HG02571 (cell line): ENCODE data around the gene MYO7A.

ENCODE experiments used
- ATAC-seq: cut with Tn5 transposase; IDR thresholded peaks from one replicate; pipeline ENCODE4 v1.9.1; 2021; ENCODE audit warnings: mild to moderate bottlenecking, moderate library complexity; ENCODE audit not compliant: unreplicated experiment

Gene MYO7A

DNA sequence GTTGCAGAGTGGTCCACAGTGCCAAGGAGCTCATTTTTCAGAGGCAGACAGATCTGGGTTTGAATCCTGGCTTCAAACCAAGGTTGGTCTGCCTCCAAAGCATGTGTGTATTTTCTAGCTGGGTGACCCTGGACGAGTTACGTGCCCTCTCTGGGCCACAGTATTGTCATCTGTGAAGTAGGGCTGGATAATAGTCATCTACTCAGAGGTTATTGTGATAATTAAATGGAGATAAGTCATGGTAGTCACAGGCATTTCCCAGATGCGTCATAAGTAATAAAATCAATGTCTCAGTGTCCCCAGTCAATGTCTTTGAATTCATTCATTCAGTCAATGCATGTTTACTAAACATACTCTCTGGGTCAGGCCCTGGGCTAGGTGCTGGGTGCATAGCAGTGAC, 16.8 kb upstream of the MYO7A start:
- ATAC-seq: no peak

DNA sequence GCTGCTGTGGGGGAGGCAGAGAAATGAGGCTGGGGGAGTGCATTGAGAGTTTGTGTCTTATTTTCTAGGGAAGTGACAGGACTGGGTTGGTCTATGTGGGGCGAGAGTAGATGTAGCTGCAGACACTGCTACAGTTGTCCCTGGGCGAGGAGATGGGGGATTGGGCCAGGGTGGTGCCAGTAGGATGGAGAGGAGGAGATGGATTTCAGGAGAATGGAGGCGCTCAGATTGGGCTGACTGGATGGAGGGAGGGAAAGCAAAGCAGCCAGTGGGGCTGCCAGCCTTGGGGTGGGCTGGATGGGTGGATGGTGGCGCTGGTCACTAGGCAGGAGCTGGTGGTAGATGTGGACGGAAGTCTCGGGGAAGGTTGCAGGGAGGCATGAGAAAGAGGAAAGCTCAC, 16.1 kb upstream of the MYO7A start:
- ATAC-seq: no peak

DNA sequence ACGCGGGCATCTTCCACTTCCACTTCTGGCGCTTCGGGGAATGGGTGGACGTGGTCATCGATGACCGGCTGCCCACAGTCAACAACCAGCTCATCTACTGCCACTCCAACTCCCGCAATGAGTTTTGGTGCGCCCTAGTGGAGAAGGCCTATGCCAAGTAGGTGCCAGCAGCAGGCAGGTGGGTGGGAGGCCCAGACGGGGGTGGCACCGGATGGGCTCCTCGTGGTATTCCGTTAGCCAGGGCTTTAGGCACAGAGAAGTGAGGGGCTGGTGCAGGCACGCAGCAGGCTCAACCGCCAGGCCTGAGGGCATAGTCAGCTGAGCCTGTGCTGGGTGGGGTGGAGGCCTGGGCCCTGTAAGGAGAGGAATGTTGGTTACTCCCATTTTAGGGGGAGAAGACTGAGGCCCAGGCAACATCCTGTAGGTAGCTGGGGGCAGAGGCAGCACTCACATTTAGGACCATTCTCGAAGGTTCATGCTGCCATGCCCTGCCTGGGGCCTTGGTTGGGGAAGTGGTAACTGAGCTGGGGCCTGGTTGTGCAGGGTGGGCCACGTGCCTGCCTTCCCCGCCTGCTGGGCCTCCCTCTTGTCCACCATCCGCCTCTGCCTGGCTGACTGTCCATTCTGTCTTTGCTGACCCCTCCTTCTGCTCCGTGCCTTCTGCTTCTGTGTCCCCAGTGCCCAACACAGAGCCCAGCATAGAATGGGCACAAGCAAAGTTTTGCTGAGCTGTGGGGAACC, 15.2 kb upstream of the MYO7A start:
- ATAC-seq: no peak

DNA sequence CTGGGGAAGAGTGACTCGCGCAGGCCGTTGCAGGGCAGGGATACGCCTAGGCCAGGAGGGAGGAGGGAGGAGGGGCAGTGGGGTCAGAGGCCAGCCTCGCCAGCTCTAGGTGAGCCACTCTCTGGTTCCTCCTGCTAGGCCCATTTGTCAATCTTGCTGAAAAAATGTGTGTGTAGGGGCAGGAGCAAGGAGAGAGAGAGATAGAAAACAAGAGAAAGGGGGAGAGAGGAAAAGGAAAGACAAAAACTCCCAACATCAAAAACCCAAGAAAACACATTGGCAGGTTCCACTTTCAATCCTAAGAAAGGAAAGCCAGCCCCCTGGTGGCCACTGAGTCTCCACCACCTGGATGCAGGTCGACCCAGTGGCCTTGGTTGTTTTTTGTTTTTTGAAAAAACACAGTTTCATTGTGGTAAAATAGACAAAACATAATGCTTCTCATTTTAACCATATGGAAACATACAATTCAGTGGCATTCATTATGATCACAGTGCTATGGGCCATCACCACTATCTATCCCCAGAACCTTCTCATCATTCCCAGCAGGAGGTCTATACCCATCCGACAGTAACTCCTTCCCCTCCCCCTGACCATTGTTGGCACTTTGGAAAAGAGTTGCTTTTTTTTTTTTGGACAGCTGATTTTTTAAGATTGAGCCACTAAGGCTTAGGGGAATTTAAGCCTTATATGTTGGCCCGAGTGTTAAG, 14.5 kb upstream of the MYO7A start:
- no peak for ATAC-seq

DNA sequence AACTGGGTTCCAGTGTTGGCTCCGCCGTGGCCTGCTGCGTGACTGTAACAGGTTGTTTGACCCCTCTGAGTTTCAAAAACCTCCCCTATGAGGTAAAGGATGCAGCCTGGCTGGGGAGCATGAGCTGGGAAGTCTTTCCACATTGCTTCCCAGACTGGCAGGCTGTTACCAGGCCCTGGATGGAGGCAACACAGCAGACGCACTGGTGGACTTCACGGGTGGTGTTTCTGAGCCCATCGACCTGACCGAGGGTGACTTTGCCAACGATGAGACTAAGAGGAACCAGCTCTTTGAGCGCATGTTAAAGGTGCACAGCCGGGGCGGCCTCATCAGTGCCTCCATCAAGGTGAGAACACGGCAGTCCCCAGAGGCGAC, 14.0 kb upstream of the MYO7A start:
- no peak for ATAC-seq

DNA sequence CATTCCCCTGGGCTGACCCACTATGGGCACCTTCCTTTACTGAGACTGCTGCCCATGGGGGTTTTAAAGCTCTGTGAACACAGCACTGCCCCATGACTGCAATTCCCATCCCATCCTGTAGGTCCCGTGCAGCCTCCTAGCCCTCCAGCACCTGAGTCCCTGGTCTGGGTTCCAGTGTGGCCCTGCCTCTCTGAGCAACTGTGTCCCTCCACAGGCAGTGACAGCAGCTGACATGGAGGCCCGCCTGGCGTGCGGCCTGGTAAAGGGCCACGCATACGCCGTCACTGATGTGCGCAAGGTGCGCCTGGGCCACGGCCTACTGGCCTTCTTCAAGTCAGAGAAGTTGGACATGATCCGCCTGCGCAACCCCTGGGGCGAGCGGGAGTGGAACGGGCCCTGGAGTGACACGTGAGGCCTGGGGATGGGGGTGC, 12.8 kb upstream of the MYO7A start:
- no peak for ATAC-seq

DNA sequence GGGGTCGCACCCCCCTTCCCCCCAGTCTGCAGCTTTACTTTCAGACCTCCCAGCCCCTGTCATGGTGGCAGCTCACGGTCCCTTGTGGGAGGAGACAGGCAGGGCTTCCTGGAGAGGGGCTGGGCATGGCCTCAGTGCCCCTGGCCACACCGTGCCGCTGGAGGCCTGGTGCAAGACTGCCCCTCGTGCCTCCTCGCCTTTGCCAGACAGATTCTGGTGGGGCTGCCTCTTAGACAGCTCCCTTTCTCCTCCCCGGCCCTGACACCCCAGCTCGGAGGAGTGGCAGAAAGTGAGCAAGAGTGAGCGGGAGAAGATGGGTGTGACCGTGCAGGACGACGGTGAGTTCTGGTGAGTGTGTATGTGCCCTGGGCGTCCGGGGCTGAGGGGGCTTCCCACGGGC, 12.1 kb upstream of the MYO7A start:
- ATAC-seq: no peak

DNA sequence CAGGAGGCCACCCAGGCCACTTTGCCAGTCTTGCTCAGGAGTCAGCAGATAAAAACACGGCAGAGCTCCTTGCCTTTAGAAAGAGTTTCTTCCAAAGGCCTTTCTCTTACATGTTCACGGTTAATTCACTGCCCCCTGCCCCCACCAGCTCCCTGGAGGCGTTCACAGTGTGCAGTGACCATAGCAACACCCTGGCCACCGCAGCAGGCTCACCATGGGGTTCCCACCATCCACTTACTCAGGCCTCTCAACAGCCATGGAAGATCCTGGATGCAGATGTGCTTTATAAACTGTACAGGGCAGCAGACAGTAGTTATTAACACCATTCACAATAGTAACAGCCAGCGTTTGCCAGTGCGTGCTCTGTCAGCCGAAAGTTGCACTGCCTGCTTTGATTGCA, 10.6 kb upstream of the MYO7A start:
- no peak for ATAC-seq

DNA sequence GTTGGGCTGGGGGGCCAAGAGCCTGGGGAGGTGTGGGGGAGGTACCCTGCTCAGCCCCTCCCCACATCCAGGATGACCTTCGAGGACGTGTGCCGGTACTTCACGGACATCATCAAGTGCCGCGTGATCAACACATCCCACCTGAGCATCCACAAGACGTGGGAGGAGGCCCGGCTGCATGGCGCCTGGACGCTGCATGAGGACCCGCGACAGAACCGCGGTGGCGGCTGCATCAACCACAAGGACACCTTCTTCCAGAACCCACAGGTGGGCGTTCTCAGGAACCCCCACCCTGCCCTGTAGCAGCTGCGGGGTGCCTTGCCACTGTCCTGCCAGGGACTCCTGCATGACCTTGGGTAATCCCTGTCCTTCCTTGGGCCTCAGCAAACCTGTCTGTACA, 10.0 kb upstream of the MYO7A start:
- no peak for ATAC-seq

DNA sequence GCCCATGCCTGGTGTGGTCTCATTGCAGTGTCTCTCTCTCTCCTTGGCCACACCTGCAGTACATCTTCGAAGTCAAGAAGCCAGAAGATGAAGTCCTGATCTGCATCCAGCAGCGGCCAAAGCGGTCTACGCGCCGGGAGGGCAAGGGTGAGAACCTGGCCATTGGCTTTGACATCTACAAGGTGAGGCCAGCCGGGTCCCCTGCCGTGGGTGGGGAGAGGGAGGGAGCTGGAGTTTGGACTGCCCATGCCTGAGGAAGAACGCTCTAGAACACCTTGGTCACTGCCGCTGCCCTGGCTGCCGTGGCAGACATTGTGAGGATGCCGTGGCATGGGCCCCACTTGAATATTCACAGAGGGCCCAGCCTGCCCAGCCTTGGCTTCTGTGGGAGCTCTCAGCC, 9.1 kb upstream of the MYO7A start:
- no peak for ATAC-seq

DNA sequence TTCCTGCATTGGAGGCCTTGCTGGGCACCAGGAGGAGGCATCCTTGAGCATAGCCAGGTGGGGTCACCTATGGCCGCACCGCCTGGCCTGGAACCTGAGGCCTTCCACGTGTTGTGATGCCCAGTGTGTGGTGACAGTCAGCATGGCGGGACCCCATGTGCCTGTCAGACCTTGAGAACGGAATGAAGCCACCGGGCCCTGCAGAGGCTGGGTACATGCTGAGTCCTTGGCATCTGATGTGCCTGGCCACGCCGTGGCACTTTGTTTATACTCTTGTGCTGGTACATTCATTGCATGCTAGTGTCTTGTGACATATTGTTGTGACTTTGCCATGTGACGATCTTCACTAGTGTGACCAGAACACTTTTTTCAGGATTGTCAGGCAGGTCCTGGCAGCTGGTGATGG, 8.5 kb upstream of the MYO7A start:
- no peak for ATAC-seq

DNA sequence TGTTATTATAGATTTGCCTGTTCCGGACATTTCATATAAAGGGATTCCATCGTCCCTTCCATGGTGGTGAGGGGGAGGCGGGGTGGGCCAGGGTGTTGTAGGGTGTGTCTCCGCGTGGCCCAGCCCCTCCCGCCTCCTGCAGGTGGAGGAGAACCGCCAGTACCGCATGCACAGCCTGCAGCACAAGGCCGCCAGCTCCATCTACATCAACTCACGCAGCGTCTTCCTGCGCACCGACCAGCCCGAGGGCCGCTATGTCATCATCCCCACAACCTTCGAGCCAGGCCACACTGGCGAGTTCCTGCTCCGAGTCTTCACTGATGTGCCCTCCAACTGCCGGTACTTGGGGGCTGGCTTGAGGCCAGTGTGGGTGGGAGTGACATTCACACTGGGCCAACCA, 7.5 kb upstream of the MYO7A start:
- ATAC-seq: no peak

DNA sequence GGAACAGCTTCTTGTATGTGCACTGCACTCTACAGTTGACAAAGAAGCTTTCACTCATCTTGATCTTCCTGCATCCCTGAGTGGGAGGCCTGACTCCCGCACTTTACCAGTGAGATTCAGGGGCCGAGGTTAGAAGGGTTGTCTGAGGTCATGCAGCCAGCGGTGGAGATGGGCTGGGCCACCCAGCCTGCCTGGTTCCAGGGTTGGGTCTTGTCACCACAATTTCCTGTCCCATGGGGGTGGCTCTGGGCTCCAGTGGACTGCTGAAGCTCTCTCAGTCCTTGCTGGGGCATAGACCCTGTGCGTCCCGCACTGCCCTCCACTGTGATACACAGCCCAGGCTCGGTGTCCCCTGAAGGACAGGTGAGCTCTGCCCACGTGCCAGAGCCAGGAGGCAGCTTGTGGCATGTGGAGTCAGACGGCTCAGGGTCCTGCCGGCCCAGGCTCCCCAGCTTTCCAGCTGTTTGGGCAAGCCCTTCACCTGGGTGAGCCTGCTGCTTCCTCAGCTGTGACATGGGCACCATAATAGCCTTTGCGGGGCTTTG, 6.9 kb upstream of the MYO7A start:
- ATAC-seq: no peak

DNA sequence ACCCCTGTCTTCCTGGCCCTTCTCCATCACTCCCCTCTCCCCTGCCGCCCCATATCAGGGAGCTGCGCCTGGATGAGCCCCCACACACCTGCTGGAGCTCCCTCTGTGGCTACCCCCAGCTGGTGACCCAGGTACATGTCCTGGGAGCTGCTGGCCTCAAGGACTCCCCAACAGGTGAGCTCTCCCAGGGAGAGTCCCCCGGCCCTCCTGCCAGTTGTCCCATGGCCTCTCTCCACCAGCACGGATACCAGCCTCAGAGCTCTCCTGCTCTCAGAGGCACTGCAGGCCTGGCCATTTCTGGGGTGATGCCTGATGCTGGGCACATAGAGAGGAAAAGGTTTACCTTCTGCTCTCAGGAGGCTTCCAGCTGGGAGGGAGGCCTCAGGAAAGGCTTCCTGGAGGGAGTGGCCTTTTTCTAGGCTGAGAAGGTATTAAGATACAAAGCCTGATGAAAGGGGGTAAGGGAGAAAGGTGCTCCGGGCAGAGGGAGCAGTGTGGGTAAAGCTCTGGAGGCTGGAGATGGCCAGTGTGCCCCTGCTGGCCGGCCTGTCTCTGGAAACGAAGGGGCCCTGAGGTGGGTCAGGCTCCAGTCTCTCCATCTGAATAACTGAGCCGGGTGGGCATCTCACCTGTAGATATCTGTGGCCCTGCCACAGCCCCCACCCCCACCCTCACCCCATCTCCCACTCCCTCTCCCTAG, 6.0 kb upstream of the MYO7A start:
- no peak for ATAC-seq

DNA sequence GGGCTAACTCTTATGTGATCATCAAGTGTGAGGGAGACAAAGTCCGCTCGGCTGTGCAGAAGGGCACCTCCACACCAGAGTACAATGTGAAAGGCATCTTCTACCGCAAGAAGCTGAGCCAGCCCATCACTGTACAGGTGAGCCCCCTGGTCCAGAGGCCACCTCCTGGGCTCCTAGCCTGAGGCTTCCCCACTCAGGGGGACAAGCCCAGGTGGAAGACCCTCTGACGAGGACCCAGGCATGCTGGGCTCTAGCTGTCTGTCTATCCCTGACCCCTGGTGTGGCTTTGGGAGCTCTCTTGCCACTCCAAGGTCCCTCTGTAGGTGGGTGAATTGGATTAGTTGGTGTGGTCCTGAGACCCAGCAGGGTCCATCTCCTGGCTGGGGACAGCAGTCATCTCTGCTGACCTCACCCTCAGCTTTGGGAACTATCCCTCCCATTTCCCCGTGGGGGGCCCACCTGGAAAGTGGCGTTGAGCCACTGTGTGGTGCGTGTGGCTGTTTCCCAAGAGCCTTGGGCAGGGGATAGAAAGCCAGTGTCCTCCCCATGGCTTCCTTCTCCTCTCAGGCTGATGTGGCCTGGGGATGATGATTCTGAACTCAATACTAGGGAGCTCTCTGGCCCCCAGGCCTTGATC, 5.4 kb upstream of the MYO7A start:
- ATAC-seq: no peak

DNA sequence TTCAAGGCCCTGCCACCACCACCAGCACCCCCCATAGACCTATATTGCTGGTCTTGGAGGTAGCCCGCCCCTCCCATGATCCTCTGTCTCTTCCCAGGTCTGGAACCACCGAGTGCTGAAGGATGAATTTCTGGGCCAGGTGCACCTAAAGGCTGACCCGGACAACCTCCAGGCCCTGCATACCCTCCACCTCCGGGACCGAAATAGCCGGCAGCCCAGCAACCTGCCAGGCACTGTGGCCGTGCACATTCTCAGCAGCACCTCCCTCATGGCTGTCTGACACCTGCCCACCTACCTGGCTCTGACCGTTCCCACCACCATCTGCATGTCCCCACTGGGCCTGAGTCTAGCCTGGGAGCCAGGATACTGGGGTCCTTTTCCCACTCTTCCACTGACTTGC, 4.5 kb upstream of the MYO7A start:
- ATAC-seq: no peak

DNA sequence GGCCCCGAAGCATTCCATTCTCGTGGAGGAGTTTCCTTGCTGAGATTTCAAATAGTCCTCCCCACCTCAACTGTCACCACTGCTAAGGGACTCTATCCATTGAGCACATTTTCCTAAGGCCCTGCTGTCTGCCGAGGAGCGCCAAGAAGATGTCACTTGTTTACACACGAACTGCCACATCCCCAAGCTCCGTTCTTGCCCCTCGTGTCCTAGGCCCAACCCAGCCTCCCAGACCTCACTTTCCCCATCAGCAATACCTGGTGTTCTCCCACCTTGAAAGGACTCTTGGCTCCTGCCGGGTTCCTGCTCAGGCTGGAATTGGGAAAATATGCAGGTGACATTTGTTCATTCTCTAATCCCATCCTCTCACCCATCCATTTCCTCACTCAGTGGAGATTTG, 4.0 kb upstream of the MYO7A start:
- no peak for ATAC-seq

DNA sequence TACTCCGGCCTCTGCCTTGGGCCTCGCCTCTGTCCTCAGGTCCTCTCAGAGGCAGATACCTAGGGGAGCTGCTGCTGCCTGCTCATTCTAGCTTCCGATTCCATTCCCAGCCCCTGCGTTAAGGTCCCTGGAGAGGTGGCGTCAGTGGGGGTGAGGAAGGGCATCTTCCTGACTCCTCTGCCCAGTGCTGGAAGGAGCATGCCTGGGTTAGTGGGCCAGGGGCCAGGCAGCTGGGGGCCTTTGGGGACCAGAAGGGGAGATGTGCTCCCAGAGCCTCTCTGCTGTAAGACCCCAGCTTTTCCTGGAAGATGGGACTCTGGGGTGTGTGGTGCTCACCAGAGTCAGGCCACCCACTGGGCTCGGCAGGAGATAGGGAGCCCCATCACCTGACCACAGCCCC, 3.6 kb upstream of the MYO7A start:
- no peak for ATAC-seq

DNA sequence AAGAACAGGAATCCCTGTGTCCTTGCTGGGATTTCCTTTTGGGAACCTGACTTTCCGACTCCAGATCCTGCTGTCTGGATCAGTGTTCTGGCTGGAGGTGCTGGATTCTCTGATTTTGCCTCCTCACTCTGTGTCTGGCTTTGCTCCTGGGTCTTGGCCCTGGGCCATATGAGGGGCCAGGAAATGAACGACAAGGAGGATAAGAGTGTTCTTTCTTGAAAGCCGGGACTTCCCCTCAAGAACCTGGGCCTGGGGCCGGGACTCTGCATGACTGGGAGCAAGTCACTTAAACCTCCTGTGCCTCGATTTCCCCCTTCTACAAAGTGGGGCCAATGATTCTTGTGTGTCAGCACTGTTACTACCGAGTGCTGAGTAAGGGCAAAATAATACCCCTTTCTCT, 2.9 kb upstream of the MYO7A start:
- no peak for ATAC-seq

DNA sequence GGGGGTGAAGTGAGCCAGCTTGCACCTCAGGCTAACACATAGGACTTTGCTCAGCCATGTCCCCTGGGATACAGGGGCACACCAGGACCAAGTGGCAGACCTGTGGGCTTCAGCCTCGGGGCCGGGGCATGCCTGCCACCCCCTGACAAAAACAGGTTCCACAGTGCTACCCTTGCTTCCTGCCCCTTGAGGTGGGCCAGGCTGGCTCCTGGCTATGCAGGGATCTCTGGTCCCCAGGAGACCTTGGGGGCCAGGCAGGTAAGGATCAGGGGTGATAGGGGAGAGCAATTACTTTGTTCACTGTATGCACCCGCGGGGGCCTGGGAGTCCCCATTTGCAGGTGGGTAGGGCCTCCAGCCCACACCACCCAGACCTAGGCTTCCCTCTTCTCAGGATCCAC, 2.4 kb upstream of the MYO7A start:
- ATAC-seq: no peak

DNA sequence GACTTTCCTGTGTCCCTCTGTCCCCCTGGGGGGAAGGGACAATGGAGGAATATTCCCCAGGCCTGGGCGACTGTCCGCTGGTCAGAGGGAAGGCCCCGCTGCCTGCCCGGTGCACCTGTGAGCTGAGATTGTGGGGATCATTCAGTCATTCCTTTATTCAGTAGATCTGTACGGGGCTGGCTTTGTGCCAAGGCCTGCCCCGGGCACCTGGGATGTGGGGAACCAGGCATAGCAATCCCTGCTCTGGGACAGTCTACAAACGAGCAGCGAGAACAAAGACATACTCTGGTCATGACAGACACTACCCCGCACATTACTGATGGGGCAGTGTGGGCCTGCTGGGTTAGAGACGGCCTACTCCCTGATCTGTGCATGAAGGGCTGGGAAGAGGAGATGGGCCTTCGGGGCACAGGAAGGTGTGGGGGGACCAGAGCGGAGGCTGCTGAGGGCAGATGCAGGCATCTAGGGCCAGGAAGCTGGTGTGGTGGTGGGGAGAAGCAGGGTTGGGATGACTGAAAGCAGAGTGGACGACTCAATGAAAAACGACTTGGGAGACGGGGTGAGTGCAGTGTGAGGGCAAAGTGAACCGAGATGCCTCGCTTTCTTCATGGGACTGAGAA, 1.8 kb upstream of the MYO7A start:
- no peak for ATAC-seq
